BLaER1 treated with 17β-estradiol and CSF1 and Interleukin-3, amounts not matched to agents 10 nM and 100 nM (cell line): ENCODE measurements around the gene LTBP1.

Experiments used
- H3K27ac ChIP-seq, 11 experiments: shearing (Covaris generic); formaldehyde crosslinking; 2 replicates each; pipeline ENCODE4 v1.8.1; 2022
- H3K27me3 ChIP-seq, 11 experiments: shearing (Covaris generic); formaldehyde crosslinking; 2 replicates each; pipeline ENCODE4 v1.8.1; 2022
- H3K36me3 ChIP-seq, 11 experiments: shearing (Covaris generic); formaldehyde crosslinking; 2 replicates each; pipeline ENCODE4 v1.8.1; 2022
- H3K4me1 ChIP-seq, 10 experiments: shearing (Covaris generic); formaldehyde crosslinking; 2 replicates each; pipeline ENCODE4 v1.8.1; 2022
- H3K4me2 ChIP-seq, 11 experiments: shearing (Covaris generic); formaldehyde crosslinking; 2 replicates each; pipeline ENCODE4 v1.8.1; 2022
- H3K4me3 ChIP-seq, 10 experiments: shearing (Covaris generic); formaldehyde crosslinking; 2 replicates each; pipeline ENCODE4 v1.8.1; 2022
- H3K9ac ChIP-seq, 11 experiments: shearing (Covaris generic); formaldehyde crosslinking; 2 replicates each; pipeline ENCODE4 v1.8.1; 2022
- H3K9me3 ChIP-seq, 11 experiments: shearing (Covaris generic); formaldehyde crosslinking; replicated peaks in 1 of 11; 2 replicates each; pipeline ENCODE4 v1.8.1; 2022
- H4K20me1 ChIP-seq, 11 experiments: shearing (Covaris generic); formaldehyde crosslinking; 2 replicates each; pipeline ENCODE4 v1.8.1; 2022
- Cebpa-rat ChIP-seq, 11 experiments: shearing (Covaris generic); IDR thresholded peaks; 2 replicates each; pipeline ENCODE4 v1.8.1; 2022

Gene LTBP1

DNA sequence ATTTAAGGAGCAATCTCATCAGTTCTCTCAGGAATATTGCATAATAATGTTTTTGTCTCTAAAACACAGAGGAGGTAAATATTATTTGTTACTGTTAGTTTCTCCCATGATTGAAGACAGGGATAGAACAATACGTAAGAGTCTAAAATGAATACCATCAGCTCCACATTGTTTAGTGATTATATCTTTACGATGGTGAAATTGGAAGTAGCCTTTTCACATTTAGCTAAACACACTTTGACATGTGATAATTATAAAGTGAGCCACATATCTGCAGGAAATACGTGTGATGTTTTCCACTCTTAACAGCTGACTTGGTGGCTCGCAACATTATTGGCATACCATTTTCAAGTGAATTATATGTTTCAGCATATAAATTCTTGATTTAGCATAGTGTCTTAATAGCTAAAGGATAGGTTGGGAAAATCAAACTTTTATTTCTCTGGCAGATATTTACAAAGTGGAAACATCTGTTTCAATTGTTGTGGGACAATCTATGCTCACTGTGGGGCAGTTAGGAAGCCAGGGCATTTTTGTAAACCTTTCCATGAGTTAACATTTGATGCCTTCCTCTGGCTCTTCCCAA lies 321.6 kb downstream of the LTBP1 start:
- no peak overlapping the region for H3K27ac ChIP-seq
- H3K27me3 ChIP-seq: no peaks in the 10 kb centered on the region
- H3K36me3 ChIP-seq: peaks cover 0 to 20% (median 14%) of the 10 kb centered on the region in 11 experiments; a peak in 12 of 22 replicates
- no peak overlapping the region for H3K4me2 ChIP-seq
- peaks cover 17 to 30% (median 22%) of the 10 kb centered on the region in 11 experiments for H3K9me3 ChIP-seq
- TF ChIP-seq Cebpa-rat (IDR thresholded peaks at IDR 0.05): no peak
- H3K4me3 ChIP-seq: no peak overlapping the region
- no peak overlapping the region for H3K9ac ChIP-seq
- peaks cover 4 to 20% (median 11%) of the 10 kb centered on the region in 10 experiments; a peak in 16 of 20 replicates for H3K4me1 ChIP-seq
- no peaks in the 10 kb centered on the region for H4K20me1 ChIP-seq

DNA sequence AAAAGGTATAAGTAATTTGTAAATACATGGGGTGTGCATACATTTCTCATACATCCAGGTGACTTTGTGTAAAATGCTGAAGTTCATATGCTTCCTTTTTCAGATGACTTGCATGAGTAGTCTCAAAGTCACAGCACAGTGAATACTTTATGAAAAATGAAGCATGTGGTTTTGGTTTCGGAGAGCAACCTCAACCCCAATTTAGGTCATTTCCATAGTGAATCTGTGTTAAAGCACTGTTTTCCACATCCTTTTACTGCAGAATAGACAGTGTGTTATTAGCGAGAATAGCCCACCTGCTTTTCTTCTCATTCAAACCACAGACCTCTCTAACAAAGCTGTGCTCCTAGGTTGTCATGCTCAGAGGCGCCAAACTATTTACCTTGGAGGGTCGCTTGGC lies 325.2 kb downstream of the LTBP1 start:
- peaks cover 4 to 20% (median 11%) of the 10 kb centered on the region in 10 experiments; a peak in 16 of 20 replicates for H3K4me1 ChIP-seq
- peaks cover 0 to 6% (median 2%) of the 10 kb centered on the region in 11 experiments; a peak in 10 of 22 replicates for H3K36me3 ChIP-seq
- no peaks in the 10 kb centered on the region for H3K27me3 ChIP-seq
- H3K4me3 ChIP-seq: no peak overlapping the region
- no peak overlapping the region for H3K9ac ChIP-seq
- H3K27ac ChIP-seq: no peak overlapping the region
- peaks cover 3 to 10% (median 6%) of the 10 kb centered on the region in 11 experiments for H3K9me3 ChIP-seq
- H3K4me2 ChIP-seq: peak overlapping the region; percentile 6 to 66 (median 55); a peak in 21 of 22 replicates
- no peak for TF ChIP-seq Cebpa-rat (IDR thresholded peaks at IDR 0.05)
- H4K20me1 ChIP-seq: no peaks in the 10 kb centered on the region

DNA sequence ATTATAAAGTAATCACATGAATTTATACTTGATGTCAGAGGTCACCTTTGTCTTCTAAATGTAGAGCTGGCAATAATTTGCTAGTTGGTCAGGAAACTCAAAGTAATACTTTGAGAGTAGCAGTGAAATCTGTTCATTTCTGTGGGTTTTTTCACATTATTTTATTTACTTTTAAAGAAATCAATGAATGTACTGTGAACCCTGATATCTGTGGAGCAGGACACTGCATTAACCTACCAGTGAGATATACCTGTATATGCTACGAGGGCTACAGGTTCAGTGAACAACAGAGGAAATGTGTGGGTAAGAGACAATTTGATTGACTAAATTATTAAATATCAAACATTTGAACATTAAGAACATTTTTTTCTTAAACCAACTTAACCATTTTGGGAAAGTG lies 326.7 kb downstream of the LTBP1 start:
- no peaks in the 10 kb centered on the region for H3K27me3 ChIP-seq
- H3K4me3 ChIP-seq: no peak overlapping the region
- no peak overlapping the region for H3K9ac ChIP-seq
- no peak for TF ChIP-seq Cebpa-rat (IDR thresholded peaks at IDR 0.05)
- H3K9me3 ChIP-seq: no peaks in the 10 kb centered on the region
- H3K27ac ChIP-seq: no peak overlapping the region
- no peaks in the 10 kb centered on the region for H4K20me1 ChIP-seq
- H3K4me2 ChIP-seq: no peak overlapping the region
- H3K36me3 ChIP-seq: no peaks in the 10 kb centered on the region
- peaks cover 4 to 20% (median 11%) of the 10 kb centered on the region in 10 experiments; a peak in 16 of 20 replicates for H3K4me1 ChIP-seq

DNA sequence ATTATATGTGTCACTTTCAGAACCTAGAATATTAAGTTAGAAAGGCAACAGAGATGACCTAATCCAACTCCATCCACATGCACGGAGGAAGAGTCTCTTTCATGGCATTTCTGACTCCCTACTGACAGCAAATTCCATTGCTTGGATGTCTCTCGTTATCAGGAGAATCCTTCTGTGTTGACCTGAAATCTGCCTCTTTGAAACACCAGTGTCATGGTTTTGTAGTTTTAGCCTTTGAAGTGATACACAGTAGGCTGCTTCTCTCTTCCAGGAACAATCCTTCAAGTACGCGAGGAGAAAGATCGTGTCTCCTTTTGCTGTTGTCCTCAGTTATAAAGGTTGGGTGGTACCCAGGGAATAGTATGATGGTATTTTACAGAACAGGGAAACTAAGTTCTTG lies 327.8 kb downstream of the LTBP1 start:
- H3K4me1 ChIP-seq: peaks cover 4 to 20% (median 11%) of the 10 kb centered on the region in 10 experiments; a peak in 16 of 20 replicates
- no peak overlapping the region for H3K4me3 ChIP-seq
- no peak for TF ChIP-seq Cebpa-rat (IDR thresholded peaks at IDR 0.05)
- no peaks in the 10 kb centered on the region for H3K36me3 ChIP-seq
- no peak overlapping the region for H3K27ac ChIP-seq
- H3K4me2 ChIP-seq: no peak overlapping the region
- H4K20me1 ChIP-seq: no peaks in the 10 kb centered on the region
- H3K9me3 ChIP-seq: no peaks in the 10 kb centered on the region
- H3K27me3 ChIP-seq: no peaks in the 10 kb centered on the region
- H3K9ac ChIP-seq: no peak overlapping the region

DNA sequence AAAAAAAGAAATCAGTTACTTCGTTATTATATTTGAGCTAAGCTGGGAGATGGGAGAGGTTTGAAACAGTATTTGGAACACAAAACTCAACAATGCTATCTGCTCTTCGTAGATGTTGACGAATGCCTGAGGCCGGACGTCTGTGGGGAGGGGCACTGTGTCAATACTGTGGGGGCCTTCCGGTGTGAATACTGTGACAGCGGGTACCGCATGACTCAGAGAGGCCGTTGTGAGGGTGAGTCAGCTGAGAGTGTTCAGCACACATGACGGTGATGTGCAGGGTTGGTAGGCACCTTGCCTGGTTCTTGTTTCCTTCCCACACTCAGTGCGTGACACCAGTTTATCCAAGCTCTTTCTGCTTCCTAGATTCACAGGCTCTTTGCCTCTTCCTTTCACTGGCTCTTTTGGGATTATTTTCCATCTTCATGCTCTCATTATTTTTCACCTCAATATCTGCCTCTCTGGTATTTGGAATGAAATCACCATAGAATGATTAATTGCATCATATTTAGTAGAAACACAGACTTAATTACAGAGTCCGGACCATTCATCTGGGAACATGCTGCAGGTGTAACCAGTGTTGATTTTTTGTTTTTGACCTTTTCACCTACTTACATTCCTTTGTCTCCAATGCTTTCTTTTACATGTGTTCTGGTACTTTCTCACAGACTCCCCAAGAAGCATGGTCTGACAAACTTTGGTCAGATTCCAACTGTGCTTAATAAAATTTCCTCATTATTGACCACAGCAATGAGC lies 329.1 kb downstream of the LTBP1 start:
- no peak overlapping the region for H3K4me2 ChIP-seq
- TF ChIP-seq Cebpa-rat (IDR thresholded peaks at IDR 0.05): no peak
- H3K9me3 ChIP-seq: no peaks in the 10 kb centered on the region
- no peaks in the 10 kb centered on the region for H3K36me3 ChIP-seq
- H3K4me1 ChIP-seq: peaks cover 4 to 20% (median 11%) of the 10 kb centered on the region in 10 experiments; a peak in 16 of 20 replicates
- H3K27ac ChIP-seq: no peak overlapping the region
- H3K27me3 ChIP-seq: no peaks in the 10 kb centered on the region
- no peak overlapping the region for H3K4me3 ChIP-seq
- H3K9ac ChIP-seq: no peak overlapping the region
- no peaks in the 10 kb centered on the region for H4K20me1 ChIP-seq

DNA sequence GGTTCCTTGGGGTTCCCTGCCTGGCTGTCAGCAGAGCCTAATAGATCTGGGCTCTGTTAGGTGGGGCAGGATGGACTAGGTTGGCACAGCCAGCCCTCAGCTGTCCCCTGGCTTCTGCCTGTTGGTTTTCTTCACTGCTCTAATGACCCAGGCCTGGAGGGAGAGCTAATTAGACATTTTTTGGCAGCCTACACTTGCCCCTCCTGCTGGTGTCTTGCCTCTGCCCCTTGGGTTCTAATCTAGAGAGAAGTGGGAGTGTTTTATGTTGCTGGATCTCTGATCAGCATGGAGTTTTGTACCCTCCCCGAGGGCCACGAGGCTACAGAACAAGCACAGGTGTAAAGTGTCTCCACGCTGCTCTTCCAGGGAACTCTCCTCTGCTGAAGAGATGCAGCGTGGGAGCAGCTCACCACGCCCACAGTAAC lies 330.3 kb downstream of the LTBP1 start:
- Histone ChIP-seq H3K4me1 (peaks cover 3 to 10% (median 8%) of the 10 kb centered on the region in 10 experiments; a peak in 16 of 20 replicates), H3K9ac (no peak overlapping the region), H3K27me3 (no peaks in the 10 kb centered on the region), H3K9me3 (no peaks in the 10 kb centered on the region), H3K4me3 (no peak overlapping the region), H3K27ac (no peak overlapping the region), H3K4me2 (no peak overlapping the region), H4K20me1 (no peaks in the 10 kb centered on the region), H3K36me3 (no peaks in the 10 kb centered on the region)
- TF ChIP-seq Cebpa-rat (IDR thresholded peaks at IDR 0.05): no peak

DNA sequence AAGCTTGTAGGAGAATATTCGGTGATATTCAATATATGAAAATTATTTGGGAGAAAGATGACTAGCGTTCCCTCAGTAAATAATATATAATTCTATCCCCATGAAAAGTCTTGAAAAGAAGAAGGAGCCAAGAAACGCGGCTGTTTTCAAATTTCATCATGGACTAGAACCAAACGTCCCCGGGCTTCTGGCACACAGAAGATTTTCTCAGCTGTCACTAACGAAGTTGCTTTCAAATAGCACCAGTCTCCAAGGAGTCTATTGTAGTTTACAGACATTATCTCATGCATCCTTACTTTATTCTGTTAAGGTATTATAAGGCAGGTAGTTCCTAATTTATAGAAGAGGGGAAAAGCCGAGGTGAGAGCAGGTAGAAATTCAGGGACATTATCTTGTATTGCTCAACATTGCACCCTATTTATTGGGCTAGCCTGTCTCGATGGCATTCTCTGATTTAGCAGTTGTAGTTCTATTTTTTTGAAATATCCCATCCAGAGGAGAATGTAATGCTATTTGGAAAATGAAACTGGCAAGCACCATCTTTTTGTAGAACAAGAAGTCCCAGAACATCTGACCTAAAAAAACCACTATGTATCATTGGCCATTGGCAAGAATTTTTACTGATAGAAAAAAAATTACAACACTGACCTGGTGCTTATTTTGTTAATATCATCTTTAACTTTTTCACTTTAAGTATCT lies 331.6 kb downstream of the LTBP1 start:
- H3K4me3 ChIP-seq: no peak overlapping the region
- H3K27me3 ChIP-seq: no peaks in the 10 kb centered on the region
- H3K36me3 ChIP-seq: no peaks in the 10 kb centered on the region
- no peak for TF ChIP-seq Cebpa-rat (IDR thresholded peaks at IDR 0.05)
- no peaks in the 10 kb centered on the region for H4K20me1 ChIP-seq
- no peak overlapping the region for H3K9ac ChIP-seq
- H3K9me3 ChIP-seq: no peaks in the 10 kb centered on the region
- H3K4me2 ChIP-seq: no peak overlapping the region
- H3K4me1 ChIP-seq: no peaks in the 10 kb centered on the region
- no peak overlapping the region for H3K27ac ChIP-seq

DNA sequence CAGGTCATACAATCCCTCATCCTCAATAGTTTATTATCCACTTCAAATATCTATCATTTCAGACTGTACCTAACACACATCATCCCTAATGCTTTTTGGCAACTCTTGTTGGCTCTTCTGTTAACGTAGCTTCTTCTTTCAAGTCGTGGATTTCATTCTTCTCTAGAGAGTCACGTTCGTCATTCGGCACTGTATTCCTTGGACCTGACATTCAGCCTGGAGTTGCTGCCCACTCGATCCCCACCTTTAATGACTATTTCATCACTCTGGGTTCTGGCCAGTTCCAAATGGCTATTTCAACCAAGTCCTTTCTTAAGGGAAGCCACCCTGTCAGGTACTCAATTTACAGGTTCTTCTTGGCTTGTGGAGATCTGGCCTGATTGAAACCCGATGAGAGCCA lies 337.5 kb downstream of the LTBP1 start:
- Histone ChIP-seq H3K4me3 (no peak overlapping the region), H3K36me3 (no peaks in the 10 kb centered on the region), H3K9me3 (no peaks in the 10 kb centered on the region), H3K27ac (no peak overlapping the region), H3K4me1 (no peaks in the 10 kb centered on the region), H3K27me3 (no peaks in the 10 kb centered on the region), H3K4me2 (no peak overlapping the region), H4K20me1 (no peaks in the 10 kb centered on the region), H3K9ac (no peak overlapping the region)
- no peak for TF ChIP-seq Cebpa-rat (IDR thresholded peaks at IDR 0.05)

DNA sequence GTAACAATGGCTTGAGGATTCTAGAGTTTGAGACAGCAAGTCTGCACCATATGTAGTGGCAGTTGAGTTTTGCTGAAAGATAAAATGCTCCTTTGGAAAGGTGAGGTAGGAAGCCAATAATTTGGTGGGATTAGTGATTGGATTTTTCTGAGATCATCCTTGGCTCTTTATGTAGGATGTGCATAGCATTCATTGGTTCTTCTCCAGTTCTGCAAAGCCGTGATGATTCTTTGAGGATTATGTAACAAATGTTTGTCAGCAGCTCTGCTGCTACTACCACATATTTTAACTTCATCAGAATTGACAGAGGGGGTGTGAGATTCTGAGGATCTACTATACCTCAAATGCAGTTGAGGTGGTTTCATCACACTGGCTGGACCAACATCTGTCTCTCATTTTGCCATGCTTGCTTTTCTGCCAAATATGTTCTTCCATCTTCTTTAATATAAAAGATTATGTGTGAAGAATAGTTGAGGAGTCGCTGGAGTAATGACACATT lies 340.8 kb downstream of the LTBP1 start:
- H3K27ac ChIP-seq: no peak overlapping the region
- no peaks in the 10 kb centered on the region for H3K36me3 ChIP-seq
- no peaks in the 10 kb centered on the region for H4K20me1 ChIP-seq
- no peak for TF ChIP-seq Cebpa-rat (IDR thresholded peaks at IDR 0.05)
- peaks cover 0 to 10% (median 7%) of the 10 kb centered on the region in 10 experiments; a peak in 9 of 20 replicates for H3K4me1 ChIP-seq
- no peaks in the 10 kb centered on the region for H3K9me3 ChIP-seq
- no peak overlapping the region for H3K4me3 ChIP-seq
- H3K4me2 ChIP-seq: no peak overlapping the region
- no peak overlapping the region for H3K9ac ChIP-seq
- H3K27me3 ChIP-seq: no peaks in the 10 kb centered on the region
